ENCODE data around the gene DIPK2B.

Gene DIPK2B

GRCh38 chrX:45198301-45198700 is 2.4 kb downstream of the DIPK2B start:
- Histone ChIP-seq H3K9me3 (ENCODE audit: control insufficient read depth, low read depth, low read length) (peaks cover 16% of the 10 kb centered on the region), H3K36me3 (ENCODE audit: control insufficient read depth, low read depth, low read length) (no peaks in the 10 kb centered on the region), H3K27me3 (ENCODE audit: control insufficient read depth, insufficient read depth, low read length) (no peaks in the 10 kb centered on the region), H3K4me1 (ENCODE audit: control insufficient read depth, low read depth, low read length) (no peaks in the 10 kb centered on the region), H3K9ac (ENCODE audit: low read length) (no peak overlapping the region), H3K4me3 (ENCODE audit: low read length) (no peak overlapping the region), H3K27ac (ENCODE audit: low read length) (no peak overlapping the region)

- Histone ChIP-seq H3K36me3 (ENCODE audit: control insufficient read depth, low read depth, low read length) (no peaks in the 10 kb centered on the region), H3K4me3 (ENCODE audit: low read length) (no peak overlapping the region), H3K27me3 (ENCODE audit: control insufficient read depth, insufficient read depth, low read length) (no peaks in the 10 kb centered on the region), H3K27ac (ENCODE audit: low read length) (no peak overlapping the region), H3K4me1 (ENCODE audit: control insufficient read depth, low read depth, low read length) (no peaks in the 10 kb centered on the region), H3K9me3 (ENCODE audit: control insufficient read depth, low read depth, low read length) (peaks cover 11% of the 10 kb centered on the region), H3K9ac (ENCODE audit: low read length) (no peak overlapping the region)
Observed at GRCh38 chrX:45196701-45197100, 4.0 kb downstream of the DIPK2B start.

GRCh38 chrX:45191820-45192409 is 8.8 kb downstream of the DIPK2B start:
- Histone ChIP-seq H3K36me3 (ENCODE audit: control insufficient read depth, low read depth, low read length) (no peaks in the 10 kb centered on the region), H3K9me3 (ENCODE audit: control insufficient read depth, low read depth, low read length) (no peaks in the 10 kb centered on the region)

GRCh38 chrX:45191383-45191782 is 9.3 kb downstream of the DIPK2B start:
- Histone ChIP-seq H3K4me3 (ENCODE audit: low read length) (no peak overlapping the region), H3K36me3 (ENCODE audit: control insufficient read depth, low read depth, low read length) (no peaks in the 10 kb centered on the region), H3K27ac (ENCODE audit: low read length) (no peak overlapping the region), H3K27me3 (ENCODE audit: control insufficient read depth, insufficient read depth, low read length) (no peaks in the 10 kb centered on the region), H3K9ac (ENCODE audit: low read length) (no peak overlapping the region), H3K9me3 (ENCODE audit: control insufficient read depth, low read depth, low read length) (no peaks in the 10 kb centered on the region), H3K4me1 (ENCODE audit: control insufficient read depth, low read depth, low read length) (no peaks in the 10 kb centered on the region)

More at GRCh38 chrX:45191820-45192409, 8.8 kb downstream of the DIPK2B start:
- no peak overlapping the region for H3K4me3 ChIP-seq (ENCODE audit: low read length)
- H3K9ac ChIP-seq (ENCODE audit: low read length), result no peak overlapping the region
- no peaks in the 10 kb centered on the region for H3K27me3 ChIP-seq (ENCODE audit: control insufficient read depth, insufficient read depth, low read length)
- H3K4me1 ChIP-seq (ENCODE audit: control insufficient read depth, low read depth, low read length), result no peaks in the 10 kb centered on the region
- H3K27ac ChIP-seq (ENCODE audit: low read length), result no peak overlapping the region

- no peaks in the 10 kb centered on the region for H3K9me3 ChIP-seq (ENCODE audit: control insufficient read depth, low read depth, low read length)
- no peak overlapping the region for H3K9ac ChIP-seq (ENCODE audit: low read length)
- no peaks in the 10 kb centered on the region for H3K27me3 ChIP-seq (ENCODE audit: control insufficient read depth, insufficient read depth, low read length)
- H3K4me3 ChIP-seq (ENCODE audit: low read length), result no peak overlapping the region
- H3K27ac ChIP-seq (ENCODE audit: low read length), result no peak overlapping the region
- H3K4me1 ChIP-seq (ENCODE audit: control insufficient read depth, low read depth, low read length), result no peaks in the 10 kb centered on the region
- H3K36me3 ChIP-seq (ENCODE audit: control insufficient read depth, low read depth, low read length), result no peaks in the 10 kb centered on the region
Observed at GRCh38 chrX:45187731-45188130, 12.9 kb downstream of the DIPK2B start.

GRCh38 chrX:45186643-45187026 is 14.0 kb downstream of the DIPK2B start:
- Histone ChIP-seq H3K27ac (ENCODE audit: low read length) (no peak overlapping the region), H3K4me1 (ENCODE audit: control insufficient read depth, low read depth, low read length) (no peaks in the 10 kb centered on the region), H3K9ac (ENCODE audit: low read length) (no peak overlapping the region), H3K4me3 (ENCODE audit: low read length) (no peak overlapping the region), H3K9me3 (ENCODE audit: control insufficient read depth, low read depth, low read length) (no peaks in the 10 kb centered on the region), H3K27me3 (ENCODE audit: control insufficient read depth, insufficient read depth, low read length) (no peaks in the 10 kb centered on the region), H3K36me3 (ENCODE audit: control insufficient read depth, low read depth, low read length) (no peaks in the 10 kb centered on the region)

GRCh38 chrX:45184211-45184610 is 16.5 kb downstream of the DIPK2B start:
- H3K27ac ChIP-seq (ENCODE audit: low read length), result no peak overlapping the region
- no peak overlapping the region for H3K4me3 ChIP-seq (ENCODE audit: low read length)
- H3K9ac ChIP-seq (ENCODE audit: low read length), result no peak overlapping the region

GRCh38 chrX:45172890-45173289 is 27.8 kb downstream of the DIPK2B start:
- no peak overlapping the region for H3K4me3 ChIP-seq (ENCODE audit: low read length)
- H3K9ac ChIP-seq (ENCODE audit: low read length), result no peak overlapping the region
- no peak overlapping the region for H3K27ac ChIP-seq (ENCODE audit: low read length)
- no peaks in the 10 kb centered on the region for H3K27me3 ChIP-seq (ENCODE audit: control insufficient read depth, insufficient read depth, low read length)
- no peaks in the 10 kb centered on the region for H3K4me1 ChIP-seq (ENCODE audit: control insufficient read depth, low read depth, low read length)
- no peaks in the 10 kb centered on the region for H3K36me3 ChIP-seq (ENCODE audit: control insufficient read depth, low read depth, low read length)
- H3K9me3 ChIP-seq (ENCODE audit: control insufficient read depth, low read depth, low read length), result peaks cover 16% of the 10 kb centered on the region

More at GRCh38 chrX:45184211-45184610, 16.5 kb downstream of the DIPK2B start:
- Histone ChIP-seq H3K9me3 (ENCODE audit: control insufficient read depth, low read depth, low read length) (peaks cover 11% of the 10 kb centered on the region), H3K36me3 (ENCODE audit: control insufficient read depth, low read depth, low read length) (no peaks in the 10 kb centered on the region), H3K27me3 (ENCODE audit: control insufficient read depth, insufficient read depth, low read length) (no peaks in the 10 kb centered on the region), H3K4me1 (ENCODE audit: control insufficient read depth, low read depth, low read length) (no peaks in the 10 kb centered on the region)

GRCh38 chrX:45166781-45167180 is 33.9 kb downstream of the DIPK2B start:
- H3K4me1 ChIP-seq (ENCODE audit: control insufficient read depth, low read depth, low read length), result no peaks in the 10 kb centered on the region
- peaks cover 16% of the 10 kb centered on the region for H3K9me3 ChIP-seq (ENCODE audit: control insufficient read depth, low read depth, low read length)
- H3K9ac ChIP-seq (ENCODE audit: low read length), result no peak overlapping the region
- no peak overlapping the region for H3K4me3 ChIP-seq (ENCODE audit: low read length)
- H3K36me3 ChIP-seq (ENCODE audit: control insufficient read depth, low read depth, low read length), result no peaks in the 10 kb centered on the region
- H3K27ac ChIP-seq (ENCODE audit: low read length), result no peak overlapping the region
- H3K27me3 ChIP-seq (ENCODE audit: control insufficient read depth, insufficient read depth, low read length), result no peaks in the 10 kb centered on the region

- Histone ChIP-seq H3K9ac (ENCODE audit: low read length) (no peak overlapping the region), H3K27ac (ENCODE audit: low read length) (no peak overlapping the region), H3K4me1 (ENCODE audit: control insufficient read depth, low read depth, low read length) (no peaks in the 10 kb centered on the region), H3K36me3 (ENCODE audit: control insufficient read depth, low read depth, low read length) (no peaks in the 10 kb centered on the region), H3K9me3 (ENCODE audit: control insufficient read depth, low read depth, low read length) (peaks cover 25% of the 10 kb centered on the region), H3K27me3 (ENCODE audit: control insufficient read depth, insufficient read depth, low read length) (no peaks in the 10 kb centered on the region), H3K4me3 (ENCODE audit: low read length) (no peak overlapping the region)
Observed at GRCh38 chrX:45165726-45166125, 35.0 kb downstream of the DIPK2B start.

- H3K4me1 ChIP-seq (ENCODE audit: control insufficient read depth, low read depth, low read length), result no peaks in the 10 kb centered on the region
- H3K27me3 ChIP-seq (ENCODE audit: control insufficient read depth, insufficient read depth, low read length), result no peaks in the 10 kb centered on the region
- H3K9ac ChIP-seq (ENCODE audit: low read length), result no peak overlapping the region
- no peak overlapping the region for H3K4me3 ChIP-seq (ENCODE audit: low read length)
- H3K9me3 ChIP-seq (ENCODE audit: control insufficient read depth, low read depth, low read length), result peaks cover 22% of the 10 kb centered on the region
- no peaks in the 10 kb centered on the region for H3K36me3 ChIP-seq (ENCODE audit: control insufficient read depth, low read depth, low read length)
- no peak overlapping the region for H3K27ac ChIP-seq (ENCODE audit: low read length)
Observed at GRCh38 chrX:45164995-45165394, 35.7 kb downstream of the DIPK2B start.

- Histone ChIP-seq H3K9ac (ENCODE audit: low read length) (no peak overlapping the region), H3K9me3 (ENCODE audit: control insufficient read depth, low read depth, low read length) (peaks cover 22% of the 10 kb centered on the region), H3K4me3 (ENCODE audit: low read length) (no peak overlapping the region), H3K4me1 (ENCODE audit: control insufficient read depth, low read depth, low read length) (no peaks in the 10 kb centered on the region), H3K27ac (ENCODE audit: low read length) (no peak overlapping the region), H3K36me3 (ENCODE audit: control insufficient read depth, low read depth, low read length) (no peaks in the 10 kb centered on the region), H3K27me3 (ENCODE audit: control insufficient read depth, insufficient read depth, low read length) (no peaks in the 10 kb centered on the region)
Observed at GRCh38 chrX:45164021-45164621, 36.6 kb downstream of the DIPK2B start.
